HG03342 (cell line): ENCODE data around the gene TSR2.

Source experiments
- ATAC-seq: cut with Tn5 transposase; IDR thresholded peaks from one replicate; pipeline ENCODE4 v1.9.1; 2021; ENCODE audit warnings: mild to moderate bottlenecking, moderate library complexity; ENCODE audit not compliant: unreplicated experiment

Gene TSR2

GRCh38 chrX:54439960-54440871 lies at the start of gene TSR2:
TSR2 (plus strand) TSS chrX:54440404; CDS start chrX:54440422, 18 bp downstream.
- peak; percentile 98 for ATAC-seq

GRCh38 chrX:54397113-54397512 lies 43.1 kb upstream of the TSR2 start:
- no peak for ATAC-seq

- ATAC-seq, result no peak
Observed at GRCh38 chrX:54407266-54407665, 32.9 kb upstream of the TSR2 start.

GRCh38 chrX:54411732-54412131 lies 28.5 kb upstream of the TSR2 start:
- no peak for ATAC-seq

- no peak for ATAC-seq
Observed at GRCh38 chrX:54413753-54414152, 26.5 kb upstream of the TSR2 start.

GRCh38 chrX:54415534-54416350 lies 24.5 kb upstream of the TSR2 start:
- no peak for ATAC-seq

GRCh38 chrX:54416965-54417364 lies 23.2 kb upstream of the TSR2 start:
- ATAC-seq, result no peak

GRCh38 chrX:54419559-54420302 lies 20.5 kb upstream of the TSR2 start:
- no peak for ATAC-seq

- no peak for ATAC-seq
Observed at GRCh38 chrX:54422168-54422567, 18.0 kb upstream of the TSR2 start.

GRCh38 chrX:54423161-54423888 lies 16.9 kb upstream of the TSR2 start:
- ATAC-seq, result no peak

- ATAC-seq, result no peak
Observed at GRCh38 chrX:54427837-54428424, 12.3 kb upstream of the TSR2 start.

GRCh38 chrX:54430519-54430918 lies 9.7 kb upstream of the TSR2 start:
- peak; percentile 86 for ATAC-seq

GRCh38 chrX:54435121-54435520 lies 5.1 kb upstream of the TSR2 start:
- no peak for ATAC-seq

- ATAC-seq, result no peak
Observed at GRCh38 chrX:54442790-54443189, 2.6 kb downstream of the TSR2 start.

GRCh38 chrX:54444752-54445151 lies 4.5 kb downstream of the TSR2 start:
- no peak for ATAC-seq

- ATAC-seq, result no peak
Observed at GRCh38 chrX:54446084-54446483, 5.9 kb downstream of the TSR2 start.

GRCh38 chrX:54447461-54447860 lies 7.3 kb downstream of the TSR2 start:
- ATAC-seq, result no peak

- no peak for ATAC-seq
Observed at GRCh38 chrX:54449929-54450328, 9.7 kb downstream of the TSR2 start.

GRCh38 chrX:54452920-54453319 lies 12.7 kb downstream of the TSR2 start:
- ATAC-seq, result no peak
